ENCODE measurements around the gene OTOF. TPM values are rescaled to one million over a fixed set of nuclear protein-coding genes. Genes with fewer than 3 reads are reported as not detected.

The OTOF gene
- not detected for total RNA-seq

DNA sequence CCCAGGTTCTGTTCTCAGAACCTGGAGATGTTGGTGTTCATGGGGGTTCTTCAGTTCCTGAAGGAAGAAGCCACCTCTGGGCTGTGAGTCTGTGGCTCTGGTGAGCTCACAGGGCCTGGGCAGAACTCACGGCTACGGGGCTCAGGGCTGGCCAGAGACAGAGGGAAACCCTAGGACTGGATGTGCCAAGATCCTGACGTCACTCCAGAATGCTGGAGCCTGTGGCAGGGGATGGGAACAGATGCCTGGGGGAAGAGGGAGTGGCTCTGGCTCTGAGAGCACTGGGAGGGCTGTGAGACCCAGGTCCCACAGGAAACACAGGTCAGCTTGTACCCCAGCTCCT lies at the start of gene OTOF:
OTOF (minus strand) TSS at position 214 of the 343 bp plus-strand sequence.

Other genes with a start within 250 kb of the OTOF start
- gene HADHA, start 233.5 kb downstream of the OTOF start, total RNA-seq, result 100 to 1,000 TPM; 135 TPM
- 100 to 1,000 TPM; 116 to 127 TPM for gene HADHB, start 233.2 kb downstream of the OTOF start, total RNA-seq
- 10 to 100 TPM; 25.8 to 39.0 TPM for gene SELENOI, start 132.0 kb downstream of the OTOF start, total RNA-seq
- gene ADGRF3, start 131.3 kb downstream of the OTOF start, total RNA-seq, result under 1 TPM; under 0.01 to 0.33 TPM
- not detected for gene DRC1, start 76.2 kb downstream of the OTOF start, total RNA-seq
- not detected for gene CIB4, start 163.2 kb upstream of the OTOF start, total RNA-seq
- under 1 TPM; under 0.01 to 0.33 TPM for gene KCNK3, start 214.6 kb upstream of the OTOF start, total RNA-seq

All from melanocyte of skin (primary cell).